Uterus (tissue), 4 donors: ENCODE measurements around the gene DET1. TPM values are rescaled to one million over a fixed set of nuclear protein-coding genes. Genes with fewer than 3 reads are reported as not detected.
A peak's percentile ranks its signal among the peaks of the same experiment; 100 is the strongest.
"Not testable (repeated sequence)": the region's sequence is repeated elsewhere in the genome, so short reads cannot be mapped to it uniquely, and the experiment has no call there.

Experiments used
- DNase-seq, 2 donors: peaks; one replicate each; pipeline ENCODE4 v3.0.0-alpha.2; 2019 to 2020
- H3K27ac ChIP-seq, 2 donors: fragments of 200-600 bp; sonication (generic); 1 replicate in 1 of 2; 2 replicates in 1 of 2; pipeline ENCODE4 v1.5.1; 2016 to 2018
- H3K27me3 ChIP-seq, 2 donors: fragments of 200-600 bp; sonication (generic); one replicate each; pipeline ENCODE4 v1.5.1; 2018 to 2019; ENCODE audit warnings: control low read depth in 1 of 2
- H3K36me3 ChIP-seq, 2 donors: fragments of 200-600 bp; sonication (generic); one replicate each; pipeline ENCODE4 v1.5.1; 2019; ENCODE audit warnings: control low read depth in 1 of 2
- H3K4me1 ChIP-seq, 2 donors: fragments of 200-600 bp; sonication (generic); one replicate each; pipeline ENCODE4 v1.5.1; 2018 to 2019; ENCODE audit warnings: control low read depth in 1 of 2
- H3K4me3 ChIP-seq, 2 donors: fragments of 200-600 bp; sonication (generic); 1 replicate in 1 of 2; 2 replicates in 1 of 2; pipeline ENCODE4 v1.5.1; 2018 to 2019; ENCODE audit warnings: mild to moderate bottlenecking in 1 of 2
- H3K9me3 ChIP-seq, 2 donors: fragments of 200-600 bp; sonication (generic); one replicate each; pipeline ENCODE4 v1.5.1; 2019; ENCODE audit warnings: control low read depth in 1 of 2
- POLR2A ChIP-seq, 2 donors: fragments of 450-650 bp; IDR thresholded peaks; one replicate each; pipeline ENCODE4 v1.6.1; 2016; ENCODE audit warnings: antibody characterized with exemption in 2 of 2, mild to moderate bottlenecking in 1 of 2, moderate library complexity in 1 of 2
- intact Hi-C: fragments of 100-400 bp; cut with DNase I; formaldehyde crosslinking; loops from one replicate; pipeline ENCODE4 v1.15.1; 2023; ENCODE audit warnings: low total_unique reads
- total RNA-seq, 4 donors: library from RNA; depleted of rRNA in 3 of 4; stranded (reverse); fragments of >200 nt in 3 of 4; gene quantifications; one replicate each; pipeline versions ENCODE4 v1.1.0 to v1.2.4, GENCODE V29; 2014 to 2023
- TF ChIP-seq, protein P1 (sequence below), 4 experiments: fragments of 200-600 bp in 2 of 4; fragments of 450-650 bp in 2 of 4; sonication (generic) in 2 of 4; IDR thresholded peaks; one replicate each; pipeline ENCODE4 v1.5.1; 2016 to 2019; ENCODE audit warnings: antibody characterized with exemption in 4 of 4, mild to moderate bottlenecking in 2 of 4, moderate library complexity in 1 of 4
- donor health status: DM: yes; HTN: yes; CAD: no.

DET1 gene
- total RNA-seq, 4 donors from 2014 or later: 4.1 to 20.4 (median 10.7) TPM

- no peaks in the 10 kb centered on the region for H3K4me1 ChIP-seq
- no peak overlapping the region for H3K4me3 ChIP-seq
- intact Hi-C loops: no loop called here
- H3K27ac ChIP-seq: no peak overlapping the region
- TF ChIP-seq POLR2A (IDR thresholded peaks at IDR 0.05): no peak
- TF ChIP-seq, protein P1, sequence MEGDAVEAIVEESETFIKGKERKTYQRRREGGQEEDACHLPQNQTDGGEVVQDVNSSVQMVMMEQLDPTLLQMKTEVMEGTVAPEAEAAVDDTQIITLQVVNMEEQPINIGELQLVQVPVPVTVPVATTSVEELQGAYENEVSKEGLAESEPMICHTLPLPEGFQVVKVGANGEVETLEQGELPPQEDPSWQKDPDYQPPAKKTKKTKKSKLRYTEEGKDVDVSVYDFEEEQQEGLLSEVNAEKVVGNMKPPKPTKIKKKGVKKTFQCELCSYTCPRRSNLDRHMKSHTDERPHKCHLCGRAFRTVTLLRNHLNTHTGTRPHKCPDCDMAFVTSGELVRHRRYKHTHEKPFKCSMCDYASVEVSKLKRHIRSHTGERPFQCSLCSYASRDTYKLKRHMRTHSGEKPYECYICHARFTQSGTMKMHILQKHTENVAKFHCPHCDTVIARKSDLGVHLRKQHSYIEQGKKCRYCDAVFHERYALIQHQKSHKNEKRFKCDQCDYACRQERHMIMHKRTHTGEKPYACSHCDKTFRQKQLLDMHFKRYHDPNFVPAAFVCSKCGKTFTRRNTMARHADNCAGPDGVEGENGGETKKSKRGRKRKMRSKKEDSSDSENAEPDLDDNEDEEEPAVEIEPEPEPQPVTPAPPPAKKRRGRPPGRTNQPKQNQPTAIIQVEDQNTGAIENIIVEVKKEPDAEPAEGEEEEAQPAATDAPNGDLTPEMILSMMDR (IDR thresholded peaks at IDR 0.05): no peak
- no peaks in the 10 kb centered on the region for H3K9me3 ChIP-seq
- H3K27me3 ChIP-seq: no peaks in the 10 kb centered on the region
- no peak for DNase-seq
- H3K36me3 ChIP-seq: no peaks in the 10 kb centered on the region
Observed at GRCh38 chr15:88470625-88471372, 75.7 kb downstream of the DET1 start.

- Histone ChIP-seq H3K36me3 (no peaks in the 10 kb centered on the region), H3K27me3 (no peaks in the 10 kb centered on the region), H3K4me1 (no peaks in the 10 kb centered on the region), H3K27ac (no peak overlapping the region), H3K9me3 (no peaks in the 10 kb centered on the region), H3K4me3 (no peak overlapping the region)
- TF ChIP-seq, protein P1 (IDR thresholded peaks at IDR 0.05): no peak
- TF ChIP-seq POLR2A (IDR thresholded peaks at IDR 0.05): no peak
- no peak for DNase-seq
- intact Hi-C loops: no loop called here
Observed at GRCh38 chr15:88469321-88469720, 77.2 kb downstream of the DET1 start.

GRCh38 chr15:88468721-88469120 is 77.8 kb downstream of the DET1 start:
- H3K27me3 ChIP-seq, intact Hi-C loops, H3K27ac ChIP-seq, H3K4me3 ChIP-seq, H3K36me3 ChIP-seq, DNase-seq, H3K9me3 ChIP-seq, H3K4me1 ChIP-seq: not testable (repeated sequence)

GRCh38 chr15:88467935-88468528 is 78.4 kb downstream of the DET1 start:
- Histone ChIP-seq H3K27ac (peak overlapping the region; percentile 83 to 94), H3K9me3 (no peaks in the 10 kb centered on the region), H3K4me1 (no peaks in the 10 kb centered on the region), H3K27me3 (no peaks in the 10 kb centered on the region), H3K4me3 (peak overlapping the region; percentile 75 to 92), H3K36me3 (no peaks in the 10 kb centered on the region)
- TF ChIP-seq POLR2A (IDR thresholded peaks at IDR 0.05): no peak
- TF ChIP-seq, protein P1 (IDR thresholded peaks at IDR 0.05): no peak
- intact Hi-C loops: no loop called here
- no peak for DNase-seq

- H3K4me3 ChIP-seq: peak within 1 kb of the TSS; percentile 75 to 92
- no peaks in the 10 kb centered on the region for H3K4me1 ChIP-seq
- no peaks in the 10 kb centered on the region for H3K27me3 ChIP-seq
- TF ChIP-seq, protein P1 (IDR thresholded peaks at IDR 0.05): no peak
- TF ChIP-seq POLR2A (IDR thresholded peaks at IDR 0.05): peak; percentile 17 to 22
- peak; percentile 83 to 87 for DNase-seq
- intact Hi-C loops: no loop called here
- H3K27ac ChIP-seq: peak within 1 kb of the TSS; percentile 83 to 94
- H3K9me3 ChIP-seq: no peaks in the 10 kb centered on the region
- H3K36me3 ChIP-seq: no peaks in the 10 kb centered on the region
Observed at GRCh38 chr15:88467073-88467934, 79.2 kb downstream of the DET1 start, which contains the start of the genes MRPL46 and MRPS11. Gene MRPL46 (minus strand): TSS chr15:88467388. CDS start chr15:88467377, 11 bp downstream. Gene MRPS11 (plus strand): TSS chr15:88467708. CDS start chr15:88467718, 10 bp downstream.
